Mammary epithelial cell (primary cell): ENCODE measurements around the gene PHC3.

Experiments used
- EZH2 ChIP-seq: IDR thresholded peaks from 2 replicates; pipeline ENCODE4 v1.6.1; 2012; ENCODE audit warnings: low read length, inconsistent platforms, borderline replicate concordance
- TF ChIP-seq, protein P1 (sequence below), 2 donors: IDR thresholded peaks in 1 of 2; conservative IDR thresholded peaks in 1 of 2; 2 replicates each; pipeline ENCODE4 v1.5.1; 2011 to 2012; ENCODE audit warnings: inconsistent platforms in 2 of 2, low read length in 2 of 2, mild to moderate bottlenecking in 2 of 2, control low read depth in 1 of 2, low read depth in 1 of 2; ENCODE audit not compliant: insufficient read depth in 1 of 2; ENCODE audit errors: extremely low read depth in 1 of 2

DNA sequence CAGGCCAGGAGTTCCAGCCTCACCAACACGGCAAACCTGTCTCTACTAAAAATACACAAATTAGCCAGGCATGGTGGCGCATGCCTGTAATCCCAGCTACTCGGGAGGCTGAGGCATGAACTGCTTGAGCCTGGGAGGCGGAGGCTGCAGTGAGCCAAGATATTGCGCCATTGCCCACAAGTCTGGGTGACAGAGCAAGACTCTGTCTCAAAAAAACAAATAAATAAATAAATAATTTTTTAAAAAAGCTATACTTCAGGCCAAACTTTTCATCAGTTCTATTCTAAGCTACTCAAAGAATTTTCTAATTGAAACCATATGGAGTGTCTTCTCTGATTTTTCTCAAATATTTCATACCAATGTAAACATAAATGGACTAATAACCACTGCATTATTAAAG, 43.5 kb downstream of the PHC3 start:
- TF ChIP-seq, protein P1, sequence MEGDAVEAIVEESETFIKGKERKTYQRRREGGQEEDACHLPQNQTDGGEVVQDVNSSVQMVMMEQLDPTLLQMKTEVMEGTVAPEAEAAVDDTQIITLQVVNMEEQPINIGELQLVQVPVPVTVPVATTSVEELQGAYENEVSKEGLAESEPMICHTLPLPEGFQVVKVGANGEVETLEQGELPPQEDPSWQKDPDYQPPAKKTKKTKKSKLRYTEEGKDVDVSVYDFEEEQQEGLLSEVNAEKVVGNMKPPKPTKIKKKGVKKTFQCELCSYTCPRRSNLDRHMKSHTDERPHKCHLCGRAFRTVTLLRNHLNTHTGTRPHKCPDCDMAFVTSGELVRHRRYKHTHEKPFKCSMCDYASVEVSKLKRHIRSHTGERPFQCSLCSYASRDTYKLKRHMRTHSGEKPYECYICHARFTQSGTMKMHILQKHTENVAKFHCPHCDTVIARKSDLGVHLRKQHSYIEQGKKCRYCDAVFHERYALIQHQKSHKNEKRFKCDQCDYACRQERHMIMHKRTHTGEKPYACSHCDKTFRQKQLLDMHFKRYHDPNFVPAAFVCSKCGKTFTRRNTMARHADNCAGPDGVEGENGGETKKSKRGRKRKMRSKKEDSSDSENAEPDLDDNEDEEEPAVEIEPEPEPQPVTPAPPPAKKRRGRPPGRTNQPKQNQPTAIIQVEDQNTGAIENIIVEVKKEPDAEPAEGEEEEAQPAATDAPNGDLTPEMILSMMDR (conservative IDR thresholded peaks at IDR 0.05 in 1 of 2, IDR thresholded peaks at IDR 0.05 in 1 of 2; ENCODE audit: extremely low read depth in 1 of 2, insufficient read depth in 1 of 2, low read depth in 1 of 2, low read length in 2 of 2): no peak
- TF ChIP-seq EZH2: no peak
